HL-60 (cell line): ENCODE data around the gene ZNF22.

Source experiments
- CTCF ChIP-seq: IDR thresholded peaks from one replicate; pipeline ENCODE4 v1.5.1; 2011; ENCODE audit warnings: low read length, control low read depth, inconsistent platforms; ENCODE audit not compliant: insufficient read depth
- POLR2AphosphoS5 ChIP-seq: IDR thresholded peaks from 2 replicates; pipeline ENCODE4 v1.6.1; 2012; ENCODE audit warnings: low read depth

- TF ChIP-seq CTCF: no peak
- TF ChIP-seq POLR2AphosphoS5: no peak
Observed at GRCh38 chr10:44984671-44985101, 16.0 kb upstream of the ZNF22 start.
